Neural progenitor cell (in vitro differentiated cells): ENCODE results near the gene TMEM223. TPM values are rescaled to one million over a fixed set of nuclear protein-coding genes. Genes with fewer than 3 reads are reported as not detected.

Experiments used
- DNase-seq: peaks from one replicate; pipeline ENCODE4 v3.0.0-alpha.2; 2016; ENCODE audit warnings: low spot score
- H2AFZ ChIP-seq: fragments of 200-600 bp; sonication (generic); replicated peaks from 2 replicates; pipeline ENCODE4 v1.6.1; 2016; ENCODE audit warnings: antibody characterized with exemption
- H3F3A ChIP-seq: fragments of 200-600 bp; sonication (generic); 2 replicates; pipeline ENCODE4 v1.6.1; 2016; ENCODE audit warnings: antibody characterized with exemption, low read depth
- H3K27ac ChIP-seq: fragments of 200-600 bp; sonication (generic); 2 replicates; pipeline ENCODE4 v1.5.1; 2016; ENCODE audit warnings: mild to moderate bottlenecking
- H3K27me3 ChIP-seq: fragments of 200-600 bp; sonication (generic); 2 replicates; pipeline ENCODE4 v1.6.1; 2016; ENCODE audit warnings: mild to moderate bottlenecking, moderate library complexity
- H3K36me3 ChIP-seq: fragments of 200-600 bp; sonication (generic); 2 replicates; pipeline ENCODE4 v1.5.1; 2016
- H3K4me1 ChIP-seq: fragments of 200-600 bp; sonication (generic); 2 replicates; pipeline ENCODE4 v1.6.1; 2016; ENCODE audit warnings: mixed run types
- H3K4me2 ChIP-seq: fragments of 200-600 bp; sonication (generic); 2 replicates; pipeline ENCODE4 v1.6.1; 2016
- H3K4me3 ChIP-seq: fragments of 200-600 bp; sonication (generic); 2 replicates; pipeline ENCODE4 v1.5.1; 2016
- H3K79me2 ChIP-seq: fragments of 200-600 bp; sonication (generic); 2 replicates; pipeline ENCODE4 v1.6.1; 2016; ENCODE audit warnings: low read depth
- H3K9ac ChIP-seq: fragments of 200-600 bp; sonication (generic); 2 replicates; pipeline ENCODE4 v1.6.1; 2016
- H3K9me3 ChIP-seq: fragments of 200-600 bp; sonication (generic); 2 replicates; pipeline ENCODE4 v1.5.1; 2016; ENCODE audit warnings: low read depth
- H4K20me1 ChIP-seq: fragments of 200-600 bp; sonication (generic); 2 replicates; pipeline ENCODE4 v1.6.1; 2016; ENCODE audit warnings: low read depth
- H3K27ac Mint-ChIP-seq: 3 replicates; pipeline ENCODE4 v1.8.0; 2021; ENCODE audit warnings: mixed read lengths
- H3K27me3 Mint-ChIP-seq: 2 replicates; pipeline ENCODE4 v1.8.0; 2022; ENCODE audit warnings: low read depth, mild to moderate bottlenecking, inconsistent platforms, moderate library complexity, mixed read lengths; ENCODE audit not compliant: insufficient read depth
- H3K36me3 Mint-ChIP-seq: 3 replicates; pipeline ENCODE4 v1.8.0; 2021; ENCODE audit warnings: mixed read lengths
- H3K4me1 Mint-ChIP-seq: 3 replicates; pipeline ENCODE4 v1.8.0; 2021; ENCODE audit warnings: mixed read lengths
- H3K4me3 Mint-ChIP-seq: 3 replicates; pipeline ENCODE4 v1.8.0; 2021; ENCODE audit warnings: mild to moderate bottlenecking, moderate library complexity, mixed read lengths
- H3K9me3 Mint-ChIP-seq: 3 replicates; pipeline ENCODE4 v1.8.0; 2020; ENCODE audit warnings: mixed read lengths
- CTCF ChIP-seq: fragments of 200-600 bp; sonication (generic); IDR thresholded peaks from 2 replicates; pipeline ENCODE4 v1.5.1; 2017; ENCODE audit warnings: antibody characterized with exemption, mild to moderate bottlenecking
- EZH2 ChIP-seq: fragments of 200-600 bp; sonication (generic); IDR thresholded peaks from 2 replicates; pipeline ENCODE4 v1.6.1; 2017; ENCODE audit warnings: antibody characterized with exemption, mild to moderate bottlenecking, moderate library complexity
- EZH2phosphoT487 ChIP-seq: fragments of 200-600 bp; sonication (generic); IDR thresholded peaks from 2 replicates; pipeline ENCODE4 v1.6.1; 2017; ENCODE audit warnings: antibody characterized with exemption
- total RNA-seq: library from RNA; depleted of rRNA; stranded (reverse); fragments of >200 nt; gene quantifications from 2 replicates; pipeline ENCODE4 v1.2.3, GENCODE V29; 2015; ENCODE audit warnings: low replicate concordance

Gene TMEM223
- total RNA-seq, 1 donor from 2014 or later = 9.9 TPM

- Histone ChIP-seq H3K27me3 (no peaks in the 10 kb centered on the region), H3K4me2 (peak within 1 kb of the TSS; percentile 85), H3K4me1 (peaks cover 6% of the 10 kb centered on the region), H3F3A (peaks cover 61% of the 10 kb centered on the region), H3K4me3 (peak within 1 kb of the TSS; percentile 79), H3K27ac (peak within 1 kb of the TSS; percentile 84), H4K20me1 (peaks cover 16% of the 10 kb centered on the region), H3K36me3 (no peaks in the 10 kb centered on the region), H2AFZ (peak within 1 kb of the TSS; percentile 40), H3K79me2 (peaks cover 50% of the 10 kb centered on the region), H3K9ac (peak within 1 kb of the TSS; percentile 76), H3K9me3 (no peaks in the 10 kb centered on the region)
- Mint-ChIP-seq H3K9me3 (no peaks in the 10 kb centered on the region), H3K27me3 (peaks cover 7% of the 10 kb centered on the region), H3K4me3 (peak within 1 kb of the TSS; percentile 89), H3K36me3 (peaks cover 25% of the 10 kb centered on the region), H3K27ac (peak within 1 kb of the TSS; percentile 37), H3K4me1 (peaks cover 26% of the 10 kb centered on the region)
- peak; percentile 44 for TF ChIP-seq CTCF
- no peak for TF ChIP-seq EZH2
- DNase-seq = peak; percentile 99
Observed at GRCh38 chr11:62787005-62787759, 4.6 kb downstream of the TMEM223 start, which contains the start of gene TMEM179B. TMEM179B (plus strand) TSS chr11:62787402; CDS start chr11:62787432, 30 bp downstream.

GRCh38 chr11:62786318-62787004 lies 5.3 kb downstream of the TMEM223 start:
- H3K4me3 ChIP-seq = peak overlapping the region; percentile 79
- Mint-ChIP-seq H3K4me3 (peak overlapping the region; percentile 85), H3K9me3 (no peaks in the 10 kb centered on the region), H3K27me3 (peaks cover 4% of the 10 kb centered on the region), H3K27ac (no peak overlapping the region), H3K36me3 (peaks cover 28% of the 10 kb centered on the region), H3K4me1 (peaks cover 22% of the 10 kb centered on the region)
- peak; percentile 91 for TF ChIP-seq CTCF
- peak; percentile 39 for TF ChIP-seq EZH2
- no peak for TF ChIP-seq EZH2phosphoT487
- peaks cover 16% of the 10 kb centered on the region for H4K20me1 ChIP-seq
- peak overlapping the region; percentile 10 for H2AFZ ChIP-seq
- H3K27ac ChIP-seq = peak overlapping the region; percentile 84
- no peaks in the 10 kb centered on the region for H3K27me3 ChIP-seq
- H3K9me3 ChIP-seq = no peaks in the 10 kb centered on the region
- H3F3A ChIP-seq = peaks cover 58% of the 10 kb centered on the region
- H3K79me2 ChIP-seq = peaks cover 47% of the 10 kb centered on the region
- no peaks in the 10 kb centered on the region for H3K36me3 ChIP-seq
- H3K4me2 ChIP-seq = peak overlapping the region; percentile 85
- peaks cover 6% of the 10 kb centered on the region for H3K4me1 ChIP-seq
- no peak overlapping the region for H3K9ac ChIP-seq
- DNase-seq = peak; percentile 96

GRCh38 chr11:62782753-62783152 lies 9.1 kb downstream of the TMEM223 start:
- Mint-ChIP-seq H3K27me3 (peaks cover 4% of the 10 kb centered on the region), H3K4me1 (peaks cover 7% of the 10 kb centered on the region), H3K36me3 (peaks cover 22% of the 10 kb centered on the region), H3K4me3 (no peak overlapping the region), H3K27ac (no peak overlapping the region), H3K9me3 (no peaks in the 10 kb centered on the region)
- H3K36me3 ChIP-seq = no peaks in the 10 kb centered on the region
- no peak overlapping the region for H3K4me3 ChIP-seq
- H2AFZ ChIP-seq = no peak overlapping the region
- H3K9ac ChIP-seq = no peak overlapping the region
- no peak overlapping the region for H3K4me2 ChIP-seq
- no peaks in the 10 kb centered on the region for H3K4me1 ChIP-seq
- H3K27ac ChIP-seq = no peak overlapping the region
- peaks cover 10% of the 10 kb centered on the region for H3K79me2 ChIP-seq
- H3K27me3 ChIP-seq = no peaks in the 10 kb centered on the region
- peaks cover 25% of the 10 kb centered on the region for H3F3A ChIP-seq
- H3K9me3 ChIP-seq = no peaks in the 10 kb centered on the region
- H4K20me1 ChIP-seq = peaks cover 9% of the 10 kb centered on the region
- TF ChIP-seq EZH2 = no peak
- no peak for TF ChIP-seq EZH2phosphoT487
- TF ChIP-seq CTCF = no peak
- no peak for DNase-seq
